HepG2 (cell line): ENCODE results near the gene IL22RA1. TPM values are rescaled to one million over a fixed set of nuclear protein-coding genes. Genes with fewer than 3 reads are reported as not detected.

Experiments
- MXD3 ChIP-seq: IDR thresholded peaks from 2 replicates; pipeline ENCODE4 v1.6.1; 2016; ENCODE audit warnings: mild to moderate bottlenecking, missing biosample characterization, missing genetic modification reagents
- PAWR ChIP-seq: sonication (generic); formaldehyde crosslinking; IDR thresholded peaks from 2 replicates; pipeline ENCODE4 v1.4.0; 2020; ENCODE audit warnings: missing genetic modification reagents, mild to moderate bottlenecking, borderline replicate concordance
- SCMH1 ChIP-seq: sonication (generic); formaldehyde crosslinking; IDR thresholded peaks from 2 replicates; pipeline ENCODE4 v1.9.0; 2021; ENCODE audit warnings: missing genetic modification reagents, mild to moderate bottlenecking, borderline replicate concordance
- ZFP37 ChIP-seq: sonication (generic); formaldehyde crosslinking; IDR thresholded peaks from 2 replicates; pipeline ENCODE4 v1.4.0; 2020; ENCODE audit warnings: missing genetic modification reagents, borderline replicate concordance
- ZMYM2 ChIP-seq: sonication (generic); formaldehyde crosslinking; IDR thresholded peaks from 2 replicates; pipeline ENCODE4 v1.8.0; 2022; ENCODE audit warnings: mild to moderate bottlenecking, missing genetic modification reagents
- ZNF160 ChIP-seq: sonication (generic); formaldehyde crosslinking; IDR thresholded peaks from 2 replicates; pipeline ENCODE4 v1.8.0; 2022; ENCODE audit warnings: mild to moderate bottlenecking, inconsistent platforms, missing genetic modification reagents
- ZNF225 ChIP-seq: sonication (generic); formaldehyde crosslinking; IDR thresholded peaks from 2 replicates; pipeline ENCODE4 v1.4.0; 2020; ENCODE audit warnings: mild to moderate bottlenecking, missing genetic modification reagents
- ZNF24 ChIP-seq: fragments of 450-650 bp; IDR thresholded peaks from 2 replicates; pipeline ENCODE4 v1.6.1; 2017; ENCODE audit warnings: antibody characterized with exemption, mild to moderate bottlenecking
- ZNF557 ChIP-seq: sonication (generic); formaldehyde crosslinking; IDR thresholded peaks from 2 replicates; pipeline ENCODE4 v1.4.0; 2020; ENCODE audit warnings: missing genetic modification reagents
- polyA plus RNA-seq, 8 experiments: library from polyadenylated mRNA; depleted of rRNA in 3 of 8; stranded (reverse) in 7 of 8; unstranded in 1 of 8; fragments of >200 nt; fragmentation: Illumina TruSeq in 4 of 8; extraction: Trizol in 4 of 8; gene quantifications; 2 replicates each; pipeline versions ENCODE4 v1.2.1 to v1.2.3, GENCODE V29; 2011 to 2016; ENCODE audit warnings: low read depth in 4 of 8, missing spikeins in 1 of 8, mixed read lengths in 1 of 8; ENCODE audit not compliant: insufficient read depth in 1 of 8
- total RNA-seq, 5 experiments: library from RNA; depleted of rRNA; stranded (reverse); fragments of >200 nt; fragmentation: Illumina TruSeq; extraction: Trizol; gene quantifications; 2 replicates each; pipeline ENCODE4 v1.2.3, GENCODE V29; 2016; ENCODE audit warnings: low read depth in 1 of 5
- TF ChIP-seq, protein P1 (sequence below): sonication (generic); formaldehyde crosslinking; IDR thresholded peaks from 2 replicates; pipeline ENCODE4 v1.5.1; 2020; ENCODE audit warnings: mild to moderate bottlenecking, missing genetic modification reagents, borderline replicate concordance
- TF ChIP-seq, protein P2 (sequence below), 2 experiments: fragments of 450-650 bp in 1 of 2; sonication (generic) in 1 of 2; formaldehyde crosslinking in 1 of 2; IDR thresholded peaks; 2 replicates each; pipeline versions ENCODE4 v1.6.1 to v1.8.0; 2016 to 2022; ENCODE audit warnings: antibody characterized with exemption in 1 of 2, mild to moderate bottlenecking in 1 of 2, missing genetic modification reagents in 1 of 2
- TF ChIP-seq, protein P3 (sequence below): sonication (generic); formaldehyde crosslinking; IDR thresholded peaks from 2 replicates; pipeline ENCODE4 v1.8.1; 2022; ENCODE audit warnings: mild to moderate bottlenecking, missing genetic modification reagents
- TF ChIP-seq, protein P4 (sequence below): sonication (generic); formaldehyde crosslinking; conservative IDR thresholded peaks from 2 replicates; pipeline ENCODE4 v1.4.0; 2020; ENCODE audit warnings: missing genetic modification reagents

The IL22RA1 gene
- total and polyA plus RNA-seq, 2 of the 13 experiments (the other 11 are each of a cell fraction or from before 2014, with no cell fraction given): 4.4 to 10.2 TPM

DNA sequence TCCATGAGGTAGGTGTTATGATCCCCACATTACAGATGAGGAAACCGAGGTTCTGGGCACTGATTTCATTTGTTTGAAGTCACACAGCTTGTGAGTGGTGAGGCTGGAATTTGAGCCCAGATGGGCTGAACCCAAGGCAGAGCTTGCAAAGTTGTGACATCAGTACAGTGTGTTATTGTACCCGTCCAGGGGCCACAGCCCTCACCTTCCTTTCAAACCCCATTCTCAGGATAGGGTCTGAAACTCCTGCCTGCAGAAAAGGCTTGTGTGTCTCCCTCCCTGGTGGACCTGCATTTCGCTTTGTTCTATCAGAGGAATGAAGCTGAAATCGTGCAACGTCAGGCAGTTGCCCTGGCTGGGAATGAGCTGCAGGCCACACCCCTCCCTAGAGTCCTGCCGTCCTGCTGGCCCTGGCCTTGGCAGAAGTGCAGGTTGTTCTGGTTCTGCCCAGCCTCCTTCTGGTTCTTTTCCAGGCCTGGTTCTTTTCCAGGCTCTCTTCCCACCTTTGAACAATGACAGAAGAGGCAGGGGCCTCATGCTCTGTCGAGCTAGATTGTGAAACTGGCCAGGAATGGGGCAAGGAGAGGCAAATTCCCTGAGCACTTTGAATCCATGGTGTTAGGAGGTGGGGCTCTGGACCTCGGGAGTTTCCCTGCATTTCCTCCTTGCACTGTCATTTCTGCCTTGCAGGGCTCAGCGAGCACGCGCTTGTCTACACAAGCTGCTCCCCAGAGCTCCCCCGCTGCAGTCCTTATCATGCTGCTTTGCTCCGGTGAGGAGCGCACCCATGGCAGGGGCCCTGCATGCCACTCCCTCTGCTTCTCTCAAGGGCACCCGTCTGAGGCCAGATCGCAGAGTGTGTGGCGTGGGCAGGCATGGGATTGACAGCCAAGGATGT lies 22.8 kb downstream of the IL22RA1 start (continued):
- TF ChIP-seq, protein P1, sequence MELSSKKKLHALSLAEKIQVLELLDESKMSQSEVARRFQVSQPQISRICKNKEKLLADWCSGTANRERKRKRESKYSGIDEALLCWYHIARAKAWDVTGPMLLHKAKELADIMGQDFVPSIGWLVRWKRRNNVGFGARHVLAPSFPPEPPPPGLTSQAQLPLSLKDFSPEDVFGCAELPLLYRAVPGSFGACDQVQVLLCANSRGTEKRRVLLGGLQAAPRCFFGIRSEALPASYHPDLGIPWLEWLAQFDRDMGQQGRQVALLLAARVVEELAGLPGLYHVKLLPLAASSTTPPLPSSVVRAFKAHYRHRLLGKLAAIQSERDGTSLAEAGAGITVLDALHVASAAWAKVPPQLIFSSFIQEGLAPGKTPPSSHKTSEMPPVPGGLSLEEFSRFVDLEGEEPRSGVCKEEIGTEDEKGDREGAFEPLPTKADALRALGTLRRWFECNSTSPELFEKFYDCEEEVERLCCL: no peak
- TF ChIP-seq, protein P2, sequence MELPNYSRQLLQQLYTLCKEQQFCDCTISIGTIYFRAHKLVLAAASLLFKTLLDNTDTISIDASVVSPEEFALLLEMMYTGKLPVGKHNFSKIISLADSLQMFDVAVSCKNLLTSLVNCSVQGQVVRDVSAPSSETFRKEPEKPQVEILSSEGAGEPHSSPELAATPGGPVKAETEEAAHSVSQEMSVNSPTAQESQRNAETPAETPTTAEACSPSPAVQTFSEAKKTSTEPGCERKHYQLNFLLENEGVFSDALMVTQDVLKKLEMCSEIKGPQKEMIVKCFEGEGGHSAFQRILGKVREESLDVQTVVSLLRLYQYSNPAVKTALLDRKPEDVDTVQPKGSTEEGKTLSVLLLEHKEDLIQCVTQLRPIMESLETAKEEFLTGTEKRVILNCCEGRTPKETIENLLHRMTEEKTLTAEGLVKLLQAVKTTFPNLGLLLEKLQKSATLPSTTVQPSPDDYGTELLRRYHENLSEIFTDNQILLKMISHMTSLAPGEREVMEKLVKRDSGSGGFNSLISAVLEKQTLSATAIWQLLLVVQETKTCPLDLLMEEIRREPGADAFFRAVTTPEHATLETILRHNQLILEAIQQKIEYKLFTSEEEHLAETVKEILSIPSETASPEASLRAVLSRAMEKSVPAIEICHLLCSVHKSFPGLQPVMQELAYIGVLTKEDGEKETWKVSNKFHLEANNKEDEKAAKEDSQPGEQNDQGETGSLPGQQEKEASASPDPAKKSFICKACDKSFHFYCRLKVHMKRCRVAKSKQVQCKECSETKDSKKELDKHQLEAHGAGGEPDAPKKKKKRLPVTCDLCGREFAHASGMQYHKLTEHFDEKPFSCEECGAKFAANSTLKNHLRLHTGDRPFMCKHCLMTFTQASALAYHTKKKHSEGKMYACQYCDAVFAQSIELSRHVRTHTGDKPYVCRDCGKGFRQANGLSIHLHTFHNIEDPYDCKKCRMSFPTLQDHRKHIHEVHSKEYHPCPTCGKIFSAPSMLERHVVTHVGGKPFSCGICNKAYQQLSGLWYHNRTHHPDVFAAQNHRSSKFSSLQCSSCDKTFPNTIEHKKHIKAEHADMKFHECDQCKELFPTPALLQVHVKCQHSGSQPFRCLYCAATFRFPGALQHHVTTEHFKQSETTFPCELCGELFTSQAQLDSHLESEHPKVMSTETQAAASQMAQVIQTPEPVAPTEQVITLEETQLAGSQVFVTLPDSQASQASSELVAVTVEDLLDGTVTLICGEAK (IDR thresholded peaks at IDR 0.05): no peak
- TF ChIP-seq, protein P2 (CRISPR knock-in tag; IDR thresholded peaks at IDR 0.05): no peak
- TF ChIP-seq SCMH1 (no peak), PAWR (no peak), ZNF24 (peak; percentile 58; the same call in 1 of the 2 replicates), MXD3 (no peak), ZFP37 (CRISPR knock-in tag) (peak; percentile 31; the same call in 1 of the 2 replicates), ZNF160 (CRISPR knock-in tag) (peak; percentile 57; the same call in 1 of the 2 replicates), ZMYM2 (CRISPR knock-in tag) (peak; percentile 93), ZNF225 (CRISPR knock-in tag) (no peak; the same call in 1 of the 2 replicates), ZNF557 (CRISPR knock-in tag) (no peak)
- TF ChIP-seq, protein P3, sequence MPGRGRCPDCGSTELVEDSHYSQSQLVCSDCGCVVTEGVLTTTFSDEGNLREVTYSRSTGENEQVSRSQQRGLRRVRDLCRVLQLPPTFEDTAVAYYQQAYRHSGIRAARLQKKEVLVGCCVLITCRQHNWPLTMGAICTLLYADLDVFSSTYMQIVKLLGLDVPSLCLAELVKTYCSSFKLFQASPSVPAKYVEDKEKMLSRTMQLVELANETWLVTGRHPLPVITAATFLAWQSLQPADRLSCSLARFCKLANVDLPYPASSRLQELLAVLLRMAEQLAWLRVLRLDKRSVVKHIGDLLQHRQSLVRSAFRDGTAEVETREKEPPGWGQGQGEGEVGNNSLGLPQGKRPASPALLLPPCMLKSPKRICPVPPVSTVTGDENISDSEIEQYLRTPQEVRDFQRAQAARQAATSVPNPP (CRISPR knock-in tag): 0 out of 2 replicates have a peak, but pooled peaks have one; percentile 56
- TF ChIP-seq, protein P4, sequence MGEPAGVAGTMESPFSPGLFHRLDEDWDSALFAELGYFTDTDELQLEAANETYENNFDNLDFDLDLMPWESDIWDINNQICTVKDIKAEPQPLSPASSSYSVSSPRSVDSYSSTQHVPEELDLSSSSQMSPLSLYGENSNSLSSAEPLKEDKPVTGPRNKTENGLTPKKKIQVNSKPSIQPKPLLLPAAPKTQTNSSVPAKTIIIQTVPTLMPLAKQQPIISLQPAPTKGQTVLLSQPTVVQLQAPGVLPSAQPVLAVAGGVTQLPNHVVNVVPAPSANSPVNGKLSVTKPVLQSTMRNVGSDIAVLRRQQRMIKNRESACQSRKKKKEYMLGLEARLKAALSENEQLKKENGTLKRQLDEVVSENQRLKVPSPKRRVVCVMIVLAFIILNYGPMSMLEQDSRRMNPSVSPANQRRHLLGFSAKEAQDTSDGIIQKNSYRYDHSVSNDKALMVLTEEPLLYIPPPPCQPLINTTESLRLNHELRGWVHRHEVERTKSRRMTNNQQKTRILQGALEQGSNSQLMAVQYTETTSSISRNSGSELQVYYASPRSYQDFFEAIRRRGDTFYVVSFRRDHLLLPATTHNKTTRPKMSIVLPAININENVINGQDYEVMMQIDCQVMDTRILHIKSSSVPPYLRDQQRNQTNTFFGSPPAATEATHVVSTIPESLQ (CRISPR knock-in tag): no peak
